HUES64 (cell line): ENCODE results near the gene LITAF.

ENCODE experiments used
- H3K27ac ChIP-seq: 2 replicates; pipeline ENCODE4 v1.7.0; 2013; ENCODE audit warnings: low read depth, low read length, inconsistent platforms
- H3K27me3 ChIP-seq: 2 replicates; pipeline ENCODE4 v1.6.1; 2013; ENCODE audit warnings: mild to moderate bottlenecking, low read length; ENCODE audit not compliant: insufficient read depth
- H3K36me3 ChIP-seq: 2 replicates; pipeline ENCODE4 v1.6.1; 2013; ENCODE audit warnings: mild to moderate bottlenecking, low read length; ENCODE audit not compliant: insufficient read depth
- H3K4me1 ChIP-seq: 2 replicates; pipeline ENCODE4 v1.6.1; 2013; ENCODE audit warnings: mild to moderate bottlenecking, low read length, moderate library complexity; ENCODE audit not compliant: insufficient read depth
- H3K4me3 ChIP-seq: 2 replicates; pipeline ENCODE4 v1.5.1; 2013; ENCODE audit warnings: mild to moderate bottlenecking, low read length, moderate library complexity
- H3K9ac ChIP-seq: 2 replicates; pipeline ENCODE4 v1.6.1; 2013; ENCODE audit warnings: mild to moderate bottlenecking, low read depth, low read length
- H3K9me3 ChIP-seq: 2 replicates; pipeline ENCODE4 v1.6.1; 2013; ENCODE audit warnings: low read depth, low read length; ENCODE audit not compliant: insufficient read depth
- WGBS: fragments of 150-250, 120-280 bp; methylation state at CpG from one replicate; pipeline ENCODE4 v1.1.7; 2013; ENCODE audit warnings: missing lambda C conversion rate; 5-methylcytosine and 5-hydroxymethylcytosine counted together

The LITAF gene

GRCh38 chr16:11629071-11630030, 42.6 kb upstream of the LITAF start:
- H3K9ac ChIP-seq: no peak overlapping the region
- H3K27ac ChIP-seq: no peak overlapping the region
- H3K9me3 ChIP-seq: no peaks in the 10 kb centered on the region
- 90% methylated on average over 23 of the region's 23 CpGs for WGBS
- H3K27me3 ChIP-seq: no peaks in the 10 kb centered on the region
- no peaks in the 10 kb centered on the region for H3K36me3 ChIP-seq
- no peak overlapping the region for H3K4me3 ChIP-seq
- no peaks in the 10 kb centered on the region for H3K4me1 ChIP-seq

DNA sequence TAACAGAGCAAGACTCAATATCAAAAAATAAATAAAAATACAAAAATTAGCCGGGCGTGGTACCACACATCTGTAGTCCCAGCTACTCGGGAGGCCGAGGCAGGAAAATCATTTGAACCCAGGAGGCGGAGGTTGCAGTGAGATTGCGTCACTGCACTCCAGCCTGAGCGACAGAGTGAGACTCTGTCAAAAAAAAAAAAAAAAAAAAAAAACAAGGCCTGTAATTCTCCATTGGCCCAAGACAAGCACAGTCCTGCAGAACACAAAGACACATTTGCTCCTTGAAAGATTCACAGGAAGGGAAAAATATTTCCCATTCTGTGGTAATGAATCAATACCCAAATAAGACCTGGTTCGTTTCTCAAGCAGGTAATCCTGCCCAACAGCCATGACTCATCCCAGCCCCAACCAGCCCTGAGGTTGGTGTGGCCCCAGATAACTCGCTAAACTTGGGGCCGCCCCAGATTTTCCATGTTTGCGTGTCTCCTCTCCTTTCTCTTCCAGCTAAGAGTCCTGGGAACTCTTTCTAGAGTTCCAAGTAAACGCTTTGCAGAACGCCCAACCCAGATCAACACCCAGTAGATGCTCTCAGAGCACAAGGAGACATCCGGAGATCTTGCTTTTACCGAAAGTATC, 41.2 kb upstream of the LITAF start:
- Histone ChIP-seq H3K9me3 (no peaks in the 10 kb centered on the region), H3K27ac (no peak overlapping the region), H3K36me3 (no peaks in the 10 kb centered on the region), H3K4me1 (no peaks in the 10 kb centered on the region), H3K9ac (no peak overlapping the region), H3K4me3 (no peak overlapping the region), H3K27me3 (no peaks in the 10 kb centered on the region)
- 88% methylated on average over 15 of the region's 15 CpGs for WGBS

DNA sequence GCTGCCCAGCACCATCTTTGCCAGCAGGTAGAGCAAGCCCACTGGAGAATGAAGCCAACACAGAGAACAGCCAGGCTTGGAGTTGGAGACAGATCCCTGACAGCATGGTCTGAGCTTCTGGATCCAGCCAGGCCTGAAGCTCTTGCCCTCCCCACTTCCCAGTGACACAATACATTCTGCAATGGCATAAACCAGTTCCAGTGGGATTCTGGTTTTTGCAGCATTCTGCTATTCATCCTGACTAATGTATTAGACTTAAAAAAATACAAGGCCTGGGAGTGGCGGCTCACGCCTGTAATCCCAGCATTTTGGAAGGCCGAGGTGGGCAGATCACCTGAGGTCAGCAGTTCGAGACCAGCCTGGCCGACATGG, 40.6 kb upstream of the LITAF start:
- WGBS: 93% methylated on average over 5 of the region's 5 CpGs
- Histone ChIP-seq H3K4me3 (no peak overlapping the region), H3K27me3 (no peaks in the 10 kb centered on the region), H3K9me3 (no peaks in the 10 kb centered on the region), H3K9ac (no peak overlapping the region), H3K27ac (no peak overlapping the region), H3K36me3 (no peaks in the 10 kb centered on the region), H3K4me1 (no peaks in the 10 kb centered on the region)

DNA sequence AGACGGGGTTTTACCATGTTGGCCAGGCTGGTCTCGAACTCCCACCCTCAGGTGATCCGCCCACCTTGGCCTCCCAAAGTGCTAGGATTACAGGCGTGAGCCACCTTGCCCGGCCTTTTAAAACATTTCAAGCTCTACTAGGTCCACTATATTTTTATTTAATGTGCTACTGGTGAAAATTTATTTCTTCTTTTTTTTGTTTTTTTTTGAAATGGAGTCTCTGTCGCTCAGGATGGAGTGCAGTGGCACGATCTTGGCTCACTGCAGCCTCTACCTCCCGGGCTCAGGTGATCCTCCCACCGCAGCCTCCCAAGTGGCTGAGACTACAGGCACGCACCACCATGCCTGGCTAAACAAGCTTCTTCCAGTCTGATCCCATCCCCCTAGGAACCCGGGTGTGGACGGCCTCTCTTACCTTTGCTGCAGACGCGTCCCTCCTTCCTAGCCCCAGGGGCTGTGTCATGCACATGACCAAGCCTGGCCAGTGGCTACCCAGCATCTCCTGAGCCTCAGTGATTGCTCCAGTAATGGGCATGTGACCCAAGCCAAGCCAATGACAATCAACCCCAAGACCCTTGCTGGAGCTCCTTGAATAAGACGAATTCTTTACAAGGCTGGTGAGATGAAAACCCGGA, 40.1 kb upstream of the LITAF start:
- H3K9ac ChIP-seq: no peak overlapping the region

GRCh38 chr16:11625769-11626168, 39.0 kb upstream of the LITAF start:
- no peak overlapping the region for H3K9ac ChIP-seq
- no peak overlapping the region for H3K4me3 ChIP-seq
- no peaks in the 10 kb centered on the region for H3K36me3 ChIP-seq
- H3K9me3 ChIP-seq: no peaks in the 10 kb centered on the region
- H3K4me1 ChIP-seq: no peaks in the 10 kb centered on the region
- WGBS: 90% methylated on average over 4 of the region's 4 CpGs
- no peak overlapping the region for H3K27ac ChIP-seq
- H3K27me3 ChIP-seq: no peaks in the 10 kb centered on the region

More for the DNA sequence above, 40.1 kb upstream of the LITAF start:
- Histone ChIP-seq H3K36me3 (no peaks in the 10 kb centered on the region), H3K27me3 (no peaks in the 10 kb centered on the region), H3K9me3 (no peaks in the 10 kb centered on the region), H3K27ac (no peak overlapping the region), H3K4me1 (no peaks in the 10 kb centered on the region), H3K4me3 (no peak overlapping the region)
- WGBS: 94% methylated on average over 15 of the region's 16 CpGs

DNA sequence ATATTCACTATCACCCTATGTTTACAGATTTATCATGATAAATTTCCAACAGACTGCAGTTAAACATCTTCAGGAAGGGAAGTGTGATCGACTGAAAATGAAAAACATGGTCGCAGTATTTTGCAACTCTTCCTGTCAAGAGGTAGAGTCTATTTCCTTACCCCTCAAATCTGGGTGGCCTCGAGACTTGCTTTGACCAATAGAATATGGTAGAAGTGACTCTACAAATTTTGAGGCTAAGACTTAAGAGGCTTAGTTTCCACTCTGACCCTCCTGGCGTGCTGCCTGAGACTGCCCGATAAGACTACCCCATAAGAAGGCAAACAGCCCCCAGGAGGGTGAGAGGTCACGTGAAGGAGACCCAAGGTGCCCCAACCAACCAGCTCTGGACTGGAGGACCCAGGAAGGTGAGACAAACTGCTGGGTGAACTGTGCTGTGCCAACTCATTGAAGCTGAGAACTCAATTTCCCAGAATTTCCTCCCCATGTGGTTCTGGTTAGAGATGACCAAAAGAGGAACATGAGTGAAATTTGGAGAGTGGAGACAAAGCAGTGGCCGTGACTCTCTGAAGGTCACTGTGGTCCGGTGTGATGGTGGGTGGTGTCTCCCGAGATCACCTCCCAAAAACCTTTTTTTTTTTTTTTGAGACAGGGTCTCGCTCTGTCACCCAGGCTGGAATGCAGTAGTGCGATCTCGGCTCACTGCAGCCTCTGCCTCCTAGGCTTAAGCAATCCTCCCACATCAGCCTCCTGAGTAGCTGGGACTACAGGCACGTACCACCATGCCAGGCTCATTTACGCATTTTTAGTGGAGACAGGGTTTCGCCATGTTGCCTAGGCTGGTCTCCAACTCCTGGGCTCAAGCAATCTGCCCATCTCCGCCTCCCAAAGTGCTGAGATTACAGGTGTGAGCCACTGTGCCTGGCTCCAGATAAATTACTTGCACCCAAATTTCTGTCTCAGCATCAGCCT, 38.2 kb upstream of the LITAF start:
- Histone ChIP-seq H3K4me1 (no peaks in the 10 kb centered on the region), H3K27ac (no peak overlapping the region)

GRCh38 chr16:11624205-11624604, 37.5 kb upstream of the LITAF start:
- no peaks in the 10 kb centered on the region for H3K4me1 ChIP-seq
- H3K9me3 ChIP-seq: no peaks in the 10 kb centered on the region
- H3K9ac ChIP-seq: no peak overlapping the region
- no peak overlapping the region for H3K4me3 ChIP-seq
- no peaks in the 10 kb centered on the region for H3K36me3 ChIP-seq
- H3K27ac ChIP-seq: no peak overlapping the region
- 91% methylated on average over 4 of the region's 4 CpGs for WGBS
- H3K27me3 ChIP-seq: no peaks in the 10 kb centered on the region

More for the DNA sequence above, 38.2 kb upstream of the LITAF start:
- no peak overlapping the region for H3K9ac ChIP-seq
- H3K27me3 ChIP-seq: no peaks in the 10 kb centered on the region
- H3K9me3 ChIP-seq: no peaks in the 10 kb centered on the region
- H3K4me3 ChIP-seq: no peak overlapping the region
- 91% methylated on average over 15 of the region's 16 CpGs for WGBS
- H3K36me3 ChIP-seq: no peaks in the 10 kb centered on the region

DNA sequence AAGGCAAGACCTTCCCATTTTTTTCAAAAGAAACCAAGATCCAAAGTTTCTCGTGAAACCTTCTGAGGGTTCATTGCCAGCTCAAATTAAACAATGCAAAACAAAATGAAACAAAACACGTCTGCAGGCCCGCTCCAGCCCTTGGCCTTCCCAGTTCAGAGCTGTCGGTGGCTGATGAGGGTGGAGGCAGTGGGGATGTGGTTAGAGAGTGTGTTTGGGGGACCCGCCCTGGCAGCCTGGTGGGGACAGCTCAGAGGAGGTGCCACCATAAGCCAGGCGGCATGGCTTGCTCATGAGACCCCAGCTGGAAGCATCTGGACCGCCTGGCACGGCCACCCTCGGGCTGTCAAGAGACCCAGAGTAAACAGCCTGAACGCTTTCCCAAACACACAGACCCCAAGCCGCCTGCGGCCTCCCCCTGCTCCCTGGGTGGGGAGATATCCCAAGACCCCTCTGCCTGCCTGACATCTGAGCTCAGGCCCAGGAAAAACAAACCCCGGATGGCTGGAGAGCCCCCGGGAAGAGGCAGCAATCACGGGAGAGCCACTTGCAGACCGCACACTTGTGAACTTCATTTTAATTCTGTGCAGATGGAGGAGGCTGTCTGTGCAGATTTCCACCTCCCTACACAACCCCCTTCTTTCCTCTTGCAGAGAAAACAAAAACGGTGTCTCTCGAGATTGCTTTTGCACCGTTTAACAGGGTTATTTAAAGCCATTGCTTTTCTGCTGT, 35.4 kb upstream of the LITAF start:
- H3K27ac ChIP-seq: no peak overlapping the region
- no peak overlapping the region for H3K4me3 ChIP-seq
- no peaks in the 10 kb centered on the region for H3K36me3 ChIP-seq
- H3K9ac ChIP-seq: no peak overlapping the region
- 75% methylated on average over 19 of the region's 19 CpGs for WGBS
- no peaks in the 10 kb centered on the region for H3K27me3 ChIP-seq
- no peaks in the 10 kb centered on the region for H3K9me3 ChIP-seq
- H3K4me1 ChIP-seq: no peaks in the 10 kb centered on the region

- Histone ChIP-seq H3K36me3 (no peaks in the 10 kb centered on the region), H3K27me3 (no peaks in the 10 kb centered on the region), H3K9ac (no peak overlapping the region), H3K4me3 (no peak overlapping the region), H3K4me1 (no peaks in the 10 kb centered on the region), H3K9me3 (no peaks in the 10 kb centered on the region), H3K27ac (no peak overlapping the region)
- 77% methylated on average over 6 of the region's 6 CpGs for WGBS
Observed at GRCh38 chr16:11621539-11621919, 34.8 kb upstream of the LITAF start.
